ENCODE measurements around the gene OR6F1. TPM values are rescaled to one million over a fixed set of nuclear protein-coding genes. Genes with fewer than 3 reads are reported as not detected.

OR6F1 gene
- total and polyA plus RNA-seq, 2 donors (not counting 3 experiments of a cell fraction or from before 2014, with no cell fraction given): not detected

Other genes with a start within 250 kb of the OR6F1 start
- not detected in 2 replicates for gene OR2C3, start 180.2 kb downstream of the OR6F1 start, total RNA-seq
- not detected in 2 replicates for gene OR2C3, start 180.2 kb downstream of the OR6F1 start, polyA plus RNA-seq
- not detected in 2 replicates for gene GCSAML, start 167.5 kb downstream of the OR6F1 start, total RNA-seq
- gene GCSAML, start 167.5 kb downstream of the OR6F1 start, polyA plus RNA-seq: not detected in 2 replicates
- gene OR2G2, start 128.3 kb downstream of the OR6F1 start, total RNA-seq: not detected in 2 replicates
- gene OR2G2, start 128.3 kb downstream of the OR6F1 start, polyA plus RNA-seq: not detected in 2 replicates
- gene OR2G3, start 111.1 kb downstream of the OR6F1 start, total RNA-seq: not detected in 2 replicates
- not detected in 2 replicates for gene OR2G3, start 111.1 kb downstream of the OR6F1 start, polyA plus RNA-seq
- gene OR13G1, start 36.9 kb downstream of the OR6F1 start, total RNA-seq: not detected in 2 replicates
- not detected in 2 replicates for gene OR13G1, start 36.9 kb downstream of the OR6F1 start, polyA plus RNA-seq
- gene OR14K1, start 22.0 kb upstream of the OR6F1 start, total RNA-seq: not detected in 2 replicates
- gene OR14K1, start 22.0 kb upstream of the OR6F1 start, polyA plus RNA-seq: not detected in 2 replicates
- not detected in 2 replicates for gene OR14A2, start 31.5 kb upstream of the OR6F1 start, total RNA-seq
- not detected in 2 replicates for gene OR14A2, start 31.5 kb upstream of the OR6F1 start, polyA plus RNA-seq
- gene OR1C1, start 43.9 kb upstream of the OR6F1 start, total RNA-seq: not detected in 2 replicates
- not detected in 2 replicates for gene OR1C1, start 43.9 kb upstream of the OR6F1 start, polyA plus RNA-seq
- gene OR14A16, start 107.5 kb upstream of the OR6F1 start, total RNA-seq: not detected in 2 replicates
- not detected in 2 replicates for gene OR14A16, start 107.5 kb upstream of the OR6F1 start, polyA plus RNA-seq
- not detected in 2 replicates for gene OR11L1, start 125.2 kb upstream of the OR6F1 start, total RNA-seq
- not detected in 2 replicates for gene OR11L1, start 125.2 kb upstream of the OR6F1 start, polyA plus RNA-seq
- not detected in 2 replicates for gene TRIM58, start 140.5 kb upstream of the OR6F1 start, total RNA-seq
- not detected in 2 replicates for gene TRIM58, start 140.5 kb upstream of the OR6F1 start, polyA plus RNA-seq
- gene OR2W3, start 178.9 kb upstream of the OR6F1 start, total RNA-seq: not detected in 2 replicates
- not detected in 2 replicates for gene OR2W3, start 178.9 kb upstream of the OR6F1 start, polyA plus RNA-seq
- not detected in 2 replicates for gene OR2T8, start 203.6 kb upstream of the OR6F1 start, total RNA-seq
- not detected in 2 replicates for gene OR2T8, start 203.6 kb upstream of the OR6F1 start, polyA plus RNA-seq
- not detected in 2 replicates for gene OR2AJ1, start 208.2 kb upstream of the OR6F1 start, total RNA-seq
- not detected in 2 replicates for gene OR2AJ1, start 208.2 kb upstream of the OR6F1 start, polyA plus RNA-seq
- gene OR2L8, start 232.2 kb upstream of the OR6F1 start, total RNA-seq: not detected in 2 replicates
- not detected in 2 replicates for gene OR2L8, start 232.2 kb upstream of the OR6F1 start, polyA plus RNA-seq
- gene OR2AK2, start 248.6 kb upstream of the OR6F1 start, total RNA-seq: not detected in 2 replicates
- 0.08 TPM in 1 of 2 replicates, not detected in the other for gene OR2AK2, start 248.6 kb upstream of the OR6F1 start, polyA plus RNA-seq

Measured in endothelial cell of umbilical vein (primary cell).